GM12892 (cell line): ENCODE results near the gene ZNF385D.

Source experiments
- POLR2A ChIP-seq: IDR thresholded peaks from 2 replicates; pipeline ENCODE4 v1.6.1; 2011; ENCODE audit warnings: low read depth, low read length, control low read depth
- TAF1 ChIP-seq: IDR thresholded peaks from 2 replicates; pipeline ENCODE4 v1.6.1; 2011; ENCODE audit warnings: low read depth, mild to moderate bottlenecking, control low read depth, low read length, borderline replicate concordance

DNA sequence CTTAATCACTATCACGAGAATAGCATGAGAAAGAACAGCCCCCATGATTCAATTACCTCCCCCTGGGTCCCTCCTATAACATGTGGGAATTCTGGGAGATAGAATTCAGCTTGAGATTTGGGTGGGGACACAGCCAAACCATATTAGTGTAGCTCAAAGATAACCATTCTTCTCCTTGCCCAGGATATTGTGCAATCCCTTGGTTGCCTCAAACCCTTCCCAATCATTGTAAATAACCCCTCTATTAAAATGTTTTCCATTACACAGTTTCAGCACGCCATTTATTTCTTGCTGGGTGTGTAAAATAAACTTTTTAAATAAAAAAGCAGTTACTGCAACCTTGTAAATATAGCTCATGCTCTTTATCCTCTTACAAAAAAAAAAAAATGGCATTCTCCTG lies 47.7 kb downstream of the ZNF385D start:
- TF ChIP-seq POLR2A (no peak), TAF1 (no peak)
